GM19035 (cell line): ENCODE measurements around the gene NRIP1.
"Not testable (repeated sequence)": the region's sequence is repeated elsewhere in the genome, so short reads cannot be mapped to it uniquely, and the experiment has no call there.

Experiments
- ATAC-seq: cut with Tn5 transposase; IDR thresholded peaks from one replicate; pipeline ENCODE4 v1.9.1; 2021; ENCODE audit not compliant: unreplicated experiment

Gene NRIP1

DNA sequence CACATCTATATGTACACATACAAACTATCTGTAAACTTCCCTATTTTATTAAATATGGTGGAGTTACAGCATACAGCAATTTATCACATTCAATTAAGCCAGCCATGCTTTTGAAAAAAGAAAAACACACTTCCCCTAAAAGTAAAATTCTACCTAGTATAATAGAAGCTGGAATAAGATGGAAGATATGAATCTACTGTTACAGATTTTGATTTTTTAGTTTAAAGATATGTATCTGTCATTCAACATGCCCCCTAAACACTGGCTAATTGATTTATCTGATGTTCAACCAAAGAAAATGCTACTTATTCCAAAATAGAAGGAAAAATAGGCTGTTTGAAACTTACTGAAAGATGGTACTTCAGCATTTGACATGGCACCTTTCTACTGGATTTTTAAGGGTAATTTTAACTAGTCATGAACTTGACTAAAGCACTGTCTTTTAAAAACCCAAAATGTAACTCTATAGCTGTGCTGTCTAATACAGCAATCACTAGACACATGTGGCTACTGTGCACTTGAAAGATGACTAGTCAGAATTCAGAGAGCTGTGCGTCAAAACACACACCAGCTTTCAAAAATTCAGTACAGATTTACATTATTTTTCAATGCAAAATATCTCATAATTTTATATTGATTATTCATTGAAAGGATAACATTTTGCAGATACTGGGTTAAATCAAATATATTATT is 25.0 kb downstream of the NRIP1 start:
- ATAC-seq = no peak

DNA sequence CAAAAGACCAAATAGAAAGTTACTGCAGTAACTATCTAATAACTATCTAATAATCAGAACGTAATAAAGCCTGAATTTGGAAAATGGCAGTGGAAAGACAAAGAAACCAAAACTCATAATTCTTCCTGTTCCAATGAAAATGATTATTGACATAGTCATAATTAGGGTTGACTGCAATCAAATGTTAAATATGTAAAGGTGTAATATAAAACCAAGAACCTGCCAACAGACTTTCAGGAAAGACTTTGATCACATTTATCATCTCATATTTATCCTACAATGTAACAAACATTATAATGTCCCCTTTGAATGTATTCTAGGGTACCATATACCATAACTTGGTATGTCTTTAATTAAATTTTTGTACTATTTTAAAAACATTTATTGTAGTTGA is 26.9 kb downstream of the NRIP1 start:
- ATAC-seq = no peak

DNA sequence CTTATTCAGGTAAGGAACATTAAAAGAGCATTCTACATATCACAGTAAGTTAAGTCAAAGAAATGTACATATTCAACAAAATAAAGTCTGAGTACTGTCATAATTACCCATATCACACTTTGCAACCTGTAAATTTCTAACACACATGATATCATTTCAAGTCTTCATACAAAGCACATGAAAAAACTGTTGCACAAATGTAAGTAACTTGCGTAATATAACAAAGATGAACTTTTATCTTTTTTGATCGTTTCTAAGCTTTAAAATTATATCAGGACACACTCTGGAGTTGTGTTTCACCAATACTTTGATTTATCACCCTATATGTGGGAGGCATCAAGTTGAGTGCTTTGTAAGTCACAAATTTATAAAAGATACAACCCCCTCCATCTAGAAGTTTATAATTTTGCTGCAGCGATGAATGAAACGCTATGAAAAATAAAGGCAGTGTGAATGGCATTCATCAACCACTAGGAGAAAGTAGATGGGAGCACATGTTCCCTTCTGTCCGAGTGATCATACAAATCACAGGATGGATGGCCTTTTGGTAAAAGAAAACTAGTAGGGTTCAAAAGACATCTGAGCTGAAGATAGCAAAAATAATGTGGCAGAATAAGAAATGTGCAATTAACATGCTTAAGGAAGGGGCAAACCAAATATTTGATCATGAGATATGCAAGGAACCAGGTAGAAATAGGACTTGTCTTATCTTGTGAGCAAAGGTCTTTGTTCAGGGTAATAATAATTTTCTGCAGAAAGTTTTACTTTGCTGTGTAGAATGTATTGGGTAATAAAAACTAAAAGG is 27.5 kb downstream of the NRIP1 start:
- ATAC-seq = no peak

DNA sequence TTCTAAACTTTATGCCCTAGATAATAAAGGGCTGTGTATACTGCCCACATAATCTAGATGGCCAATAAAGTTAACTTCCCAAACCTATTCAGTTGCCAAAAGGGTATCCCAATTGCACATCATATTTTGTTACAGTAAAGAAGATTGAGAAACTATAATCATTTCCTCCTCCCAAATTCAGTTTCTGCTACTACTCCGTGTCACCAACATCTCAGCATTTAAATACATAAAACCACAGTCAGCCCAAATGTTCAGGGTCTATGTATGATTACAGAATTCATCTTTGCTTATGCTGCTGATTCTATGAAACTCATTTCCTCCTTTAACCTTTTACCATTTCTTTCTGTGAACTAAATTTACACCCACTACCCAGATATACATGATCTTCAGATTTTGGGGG is 28.6 kb downstream of the NRIP1 start:
- ATAC-seq = no peak

DNA sequence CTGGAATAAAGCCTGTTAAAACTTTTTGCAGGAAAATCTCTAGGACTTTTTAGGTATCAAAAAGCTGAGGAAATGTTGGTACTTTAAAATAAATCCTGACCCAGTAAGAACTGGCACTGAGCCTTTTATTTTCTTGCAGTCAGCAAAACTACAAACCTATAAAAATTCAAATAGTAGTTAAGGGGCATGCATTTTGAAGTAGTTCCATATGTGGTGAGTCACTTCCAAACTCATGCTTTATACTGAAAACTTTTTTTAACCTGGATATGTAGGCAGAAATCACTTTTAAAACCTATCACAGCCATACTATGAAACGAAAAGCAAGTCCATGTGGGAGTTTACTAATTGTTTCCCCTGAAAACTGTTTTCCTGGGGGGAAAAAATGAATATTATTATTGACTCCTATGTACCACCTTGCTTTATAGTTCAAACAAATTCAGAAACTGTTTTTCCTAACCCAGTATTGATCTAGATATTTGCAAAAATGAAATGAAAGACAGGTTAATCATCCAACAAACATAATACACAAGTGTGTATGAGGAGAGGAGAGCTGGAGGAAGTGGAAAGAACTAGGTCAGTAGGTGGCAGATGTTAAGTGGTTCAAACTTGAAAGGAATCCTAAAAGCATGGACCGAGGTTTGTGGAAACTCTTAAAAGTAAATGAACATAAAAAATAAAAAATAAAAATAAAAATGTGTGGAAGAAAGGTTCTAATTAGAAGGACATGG is 30.5 kb downstream of the NRIP1 start:
- ATAC-seq = no peak

DNA sequence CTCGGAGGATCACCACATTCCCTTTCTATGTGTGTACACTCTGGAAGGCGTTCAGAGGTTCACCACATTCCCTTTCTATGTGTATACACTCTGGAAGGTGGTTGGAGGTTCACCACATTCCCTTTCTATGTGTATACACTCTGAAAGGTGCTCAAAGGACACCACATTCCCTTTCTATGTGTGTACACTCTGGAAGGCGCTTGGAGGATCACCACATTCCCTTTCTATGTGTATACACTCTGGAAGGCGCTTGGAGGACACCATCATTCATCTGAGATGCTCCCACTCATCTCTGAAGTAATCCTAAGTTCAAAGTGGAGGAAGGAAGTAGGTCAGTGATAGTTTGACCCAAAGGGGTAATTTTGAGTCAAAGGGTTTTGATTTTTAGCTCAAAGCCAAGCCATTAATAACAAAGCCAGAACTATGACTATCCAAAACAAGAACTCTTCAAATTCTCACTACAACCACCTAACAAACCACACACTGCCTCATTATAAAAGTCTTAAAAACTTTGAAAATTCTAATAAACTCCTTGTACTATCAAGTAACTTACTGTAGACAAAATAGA is 32.9 kb downstream of the NRIP1 start:
- ATAC-seq = no peak

DNA sequence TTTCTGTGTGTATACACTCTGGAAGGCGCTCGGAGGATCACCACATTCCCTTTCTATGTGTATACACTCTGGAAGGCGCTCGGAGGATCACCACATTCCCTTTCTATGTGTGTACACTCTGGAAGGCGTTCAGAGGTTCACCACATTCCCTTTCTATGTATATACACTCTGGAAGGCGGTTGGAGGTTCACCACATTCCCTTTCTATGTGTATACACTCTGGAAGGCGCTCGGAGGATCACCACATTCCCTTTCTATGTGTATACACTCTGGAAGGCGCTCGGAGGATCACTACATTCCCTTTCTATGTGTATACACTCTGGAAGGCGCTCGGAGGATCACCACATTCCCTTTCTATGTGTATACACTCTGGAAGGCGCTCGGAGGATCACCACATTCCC is 33.4 kb downstream of the NRIP1 start:
- not testable (repeated sequence) for ATAC-seq

DNA sequence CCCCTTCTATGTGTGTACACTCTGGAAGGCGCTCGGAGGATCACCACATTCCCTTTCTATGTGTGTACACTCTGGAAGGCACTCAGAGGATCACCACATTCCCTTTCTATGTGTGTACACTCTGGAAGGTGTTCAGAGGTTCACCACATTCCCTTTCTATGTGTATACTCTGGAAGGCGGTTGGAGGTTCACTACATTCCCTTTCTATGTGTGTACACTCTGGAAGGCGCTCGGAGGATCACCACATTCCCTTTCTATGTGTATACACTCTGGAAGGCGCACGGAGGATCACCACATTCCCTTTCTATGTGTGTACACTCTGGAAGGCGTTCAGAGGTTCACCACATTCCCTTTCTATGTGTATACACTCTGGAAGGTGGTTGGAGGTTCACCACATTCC is 33.9 kb downstream of the NRIP1 start:
- not testable (repeated sequence) for ATAC-seq

DNA sequence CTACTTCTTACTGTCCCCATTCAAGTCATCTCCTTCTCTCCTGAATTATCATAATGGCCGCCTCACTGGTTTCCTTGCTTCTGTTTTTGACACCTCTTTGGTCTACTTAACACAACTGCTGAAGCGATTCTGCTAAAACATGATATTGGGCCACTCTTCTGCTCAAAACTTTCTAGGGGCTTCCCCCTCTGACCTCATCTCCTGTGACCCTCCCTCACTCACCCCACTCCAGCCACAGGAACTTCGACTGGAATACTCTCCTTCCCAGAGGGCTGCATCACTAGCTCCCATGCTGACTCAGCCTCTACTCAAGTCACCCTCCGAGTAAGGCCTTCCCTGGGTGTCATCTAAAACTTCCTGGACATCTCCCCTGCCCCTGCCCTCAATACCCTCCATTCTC is 35.7 kb downstream of the NRIP1 start:
- no peak for ATAC-seq

DNA sequence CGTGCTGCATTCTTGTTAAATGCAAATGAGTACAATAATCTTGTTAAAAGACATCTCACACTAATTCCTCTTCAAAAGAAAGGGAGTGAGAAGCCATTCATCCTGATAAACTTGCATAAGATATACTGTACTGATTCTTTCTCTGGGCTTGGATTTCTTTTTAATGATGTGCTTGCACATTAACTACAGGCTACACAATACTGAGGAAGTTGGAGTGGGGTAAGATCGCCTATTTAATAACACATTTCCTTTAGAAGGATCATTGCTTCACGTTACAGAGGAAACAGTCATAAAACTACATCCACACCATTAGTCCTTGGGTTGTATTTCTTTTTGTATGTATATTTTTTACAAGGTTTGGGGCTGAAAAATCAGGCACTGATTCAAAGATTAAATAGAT is 36.6 kb downstream of the NRIP1 start:
- ATAC-seq = no peak

DNA sequence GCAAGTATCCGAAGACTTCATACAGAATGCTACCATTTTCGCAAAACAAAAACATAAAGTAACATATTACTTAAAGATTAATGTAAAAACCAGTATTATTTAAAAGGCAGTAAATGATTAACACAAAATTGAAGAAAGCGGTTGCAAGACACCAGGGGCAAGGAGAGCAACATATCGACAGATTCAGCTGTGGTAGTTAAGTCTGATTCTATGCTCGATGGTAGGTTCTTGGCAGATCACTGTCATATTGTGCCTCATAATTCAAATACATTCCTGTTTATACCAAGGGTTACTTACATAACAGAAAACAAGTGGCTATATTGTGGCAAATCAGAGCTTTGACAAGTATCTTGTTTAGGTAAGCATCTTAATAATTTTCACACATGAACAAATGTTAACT is 37.7 kb downstream of the NRIP1 start:
- ATAC-seq = no peak

DNA sequence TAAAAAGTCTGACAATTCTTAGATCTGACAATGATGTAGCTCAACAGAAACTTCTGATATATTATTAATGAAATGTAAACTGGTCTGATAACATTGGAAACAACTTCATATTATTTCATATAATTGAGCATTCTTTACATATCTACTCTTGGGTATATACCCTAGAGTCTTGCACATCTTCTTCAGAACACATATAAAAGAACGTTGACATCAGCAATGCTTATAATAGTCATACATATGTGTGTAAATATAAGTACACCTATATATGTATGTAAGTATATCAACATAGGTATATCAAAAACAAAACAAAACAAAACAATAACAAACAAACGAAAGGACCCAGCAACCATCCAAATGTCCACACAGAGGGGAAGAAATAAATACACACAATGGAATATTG is 38.4 kb downstream of the NRIP1 start:
- ATAC-seq = no peak

DNA sequence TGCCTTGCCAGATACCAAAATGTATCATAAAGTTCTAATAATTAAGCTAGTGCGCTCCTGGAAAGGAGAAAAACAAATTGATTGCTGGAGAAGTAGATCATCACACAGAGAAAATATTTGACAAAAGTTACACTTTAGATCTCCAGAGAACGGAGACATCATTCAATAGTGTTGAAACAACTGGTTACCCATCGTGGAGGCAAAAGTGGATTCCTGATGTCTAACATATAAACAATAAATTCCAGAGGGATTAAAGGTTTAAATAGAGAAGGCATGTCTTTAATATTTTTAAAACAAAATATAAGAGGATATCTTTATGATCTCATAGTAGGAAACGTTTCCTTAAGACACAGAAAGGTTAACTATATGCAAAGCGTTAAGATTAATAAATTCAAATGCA is 41.0 kb downstream of the NRIP1 start:
- ATAC-seq = no peak

DNA sequence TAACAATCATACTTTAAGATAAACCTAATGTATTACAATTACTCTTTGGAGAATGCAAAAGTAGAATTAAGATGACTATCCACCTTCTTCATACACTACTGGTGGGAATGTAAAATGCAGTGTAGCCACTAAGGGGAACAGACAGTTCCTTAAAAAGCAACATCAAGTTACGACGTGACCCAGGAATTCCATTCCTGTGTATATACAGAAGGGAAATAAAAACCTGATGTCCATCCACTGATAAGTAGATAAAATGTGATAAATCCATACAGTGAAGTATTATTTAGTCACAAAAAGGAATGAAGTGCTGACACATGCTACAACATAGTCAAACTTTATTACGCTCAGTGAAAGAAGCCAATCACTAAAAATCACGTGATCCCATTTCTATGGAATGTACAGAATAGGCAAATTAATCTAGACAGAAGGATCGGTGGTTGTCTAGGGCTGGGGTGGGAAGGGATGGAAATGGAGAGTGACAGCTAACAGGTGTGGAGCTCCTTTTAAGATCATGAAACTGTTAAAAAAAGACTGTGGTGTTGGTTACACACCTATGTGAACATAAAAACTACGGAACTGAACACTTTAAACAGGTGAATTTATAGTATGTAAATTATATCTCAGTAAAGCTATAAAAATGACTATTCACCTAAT is 42.1 kb downstream of the NRIP1 start:
- ATAC-seq = no peak

DNA sequence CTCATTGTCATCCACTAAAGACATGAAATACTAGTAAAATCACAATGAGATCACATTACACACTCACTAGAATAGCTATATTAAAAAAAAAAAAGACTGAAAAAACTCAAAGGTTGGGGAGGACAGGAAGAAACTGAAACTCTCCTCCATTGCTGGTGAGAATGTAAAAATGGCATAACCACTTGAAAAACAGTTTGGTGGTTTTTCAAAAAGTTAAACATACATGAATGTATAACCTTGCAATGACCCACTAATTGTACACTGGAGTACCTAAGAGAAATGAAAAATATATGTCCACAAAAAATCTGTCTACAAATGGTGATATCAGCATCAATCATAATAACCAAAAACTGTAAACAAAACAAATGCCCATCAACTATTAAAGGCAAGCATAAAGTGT is 44.0 kb downstream of the NRIP1 start:
- no peak for ATAC-seq

DNA sequence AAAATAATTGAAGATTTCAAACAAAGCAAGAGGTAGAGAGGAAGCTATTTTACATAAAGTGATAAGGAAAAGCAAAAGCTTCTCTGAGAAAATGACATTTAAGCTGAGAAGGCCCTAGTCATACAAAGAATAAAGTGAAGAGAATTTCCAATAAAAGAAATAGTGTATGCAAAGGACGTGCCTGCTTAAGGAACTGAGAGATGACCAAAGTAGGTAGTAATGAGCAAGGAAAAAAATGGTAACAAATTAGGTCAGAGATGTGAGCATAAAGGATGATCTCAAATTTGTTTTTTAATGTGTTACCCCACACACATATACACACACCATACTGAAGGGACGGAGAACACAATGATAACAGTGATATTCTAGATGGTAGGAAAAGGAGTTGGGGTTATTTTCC is 46.4 kb downstream of the NRIP1 start:
- no peak for ATAC-seq

DNA sequence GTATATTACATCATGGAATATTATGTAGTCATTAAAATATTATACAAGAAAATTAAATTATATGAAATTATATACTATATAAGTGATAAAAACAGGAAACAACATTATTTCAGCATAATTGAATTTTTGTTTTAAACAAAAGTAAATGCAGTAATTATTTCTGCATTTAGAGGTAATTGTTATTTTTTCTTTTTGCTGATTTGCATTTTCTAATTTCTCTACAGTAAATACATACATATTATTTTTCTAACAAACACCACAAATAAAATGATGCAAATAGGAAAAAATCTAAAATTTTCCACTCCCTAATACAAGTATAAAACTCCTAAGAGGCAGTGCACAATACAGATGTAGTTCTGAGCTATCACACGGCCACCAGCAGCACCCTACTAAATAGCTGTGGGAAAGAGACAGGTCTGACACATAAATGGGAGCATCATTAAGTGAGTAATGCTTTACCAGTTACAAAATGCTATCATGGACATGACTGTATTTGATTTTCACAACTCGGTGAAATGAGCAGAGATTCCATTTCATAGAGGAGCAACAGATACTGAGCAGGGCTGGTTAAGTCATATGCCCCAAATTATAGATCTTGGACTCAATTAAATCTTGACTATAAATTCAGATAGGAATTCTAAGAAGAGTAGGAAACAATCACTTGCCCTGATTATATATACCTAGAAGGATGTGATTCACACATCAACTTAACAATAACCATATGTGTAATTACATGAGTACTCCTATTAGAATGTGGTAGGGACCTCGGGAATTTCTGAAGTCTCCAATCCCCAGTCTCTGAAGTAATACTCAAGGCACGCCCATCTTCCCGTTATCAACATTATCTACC is 49.0 kb downstream of the NRIP1 start:
- no peak for ATAC-seq

DNA sequence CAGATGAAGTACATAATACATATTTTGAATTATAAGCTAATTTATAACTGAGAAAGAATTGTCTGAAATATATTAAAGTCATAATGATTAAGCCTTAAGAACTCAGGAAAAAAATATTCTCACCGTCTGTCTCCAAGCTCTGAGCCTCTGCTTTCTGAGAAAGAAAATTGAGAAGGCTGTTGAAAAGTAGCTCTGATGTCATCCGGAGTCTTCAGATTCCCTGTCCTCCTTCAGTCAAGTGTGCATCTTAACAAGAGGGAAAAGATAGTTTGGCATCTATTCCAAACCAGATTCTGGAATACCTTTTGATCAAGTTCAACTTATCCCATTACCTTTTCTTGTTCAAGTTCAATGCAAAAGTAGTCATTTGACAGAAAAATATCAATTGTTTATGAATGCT is 50.6 kb downstream of the NRIP1 start:
- no peak for ATAC-seq

DNA sequence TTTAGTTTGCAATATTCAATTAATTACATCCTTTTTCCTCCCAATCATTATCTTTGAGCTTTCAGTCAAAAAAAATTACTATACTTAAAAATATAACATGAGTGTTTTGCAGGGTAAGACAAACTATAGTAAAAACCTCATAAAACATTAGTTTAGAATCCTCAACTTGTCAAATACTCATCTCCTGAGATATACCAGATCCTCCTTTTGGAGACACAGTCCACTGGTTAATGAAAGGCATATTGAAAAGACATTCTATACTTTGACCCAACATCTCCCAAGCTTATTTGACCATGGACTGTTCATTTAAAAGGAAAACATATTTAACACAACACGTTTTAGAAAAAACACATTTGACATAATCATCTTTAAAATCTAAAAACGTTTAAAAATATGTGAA is 52.8 kb downstream of the NRIP1 start:
- ATAC-seq = no peak

DNA sequence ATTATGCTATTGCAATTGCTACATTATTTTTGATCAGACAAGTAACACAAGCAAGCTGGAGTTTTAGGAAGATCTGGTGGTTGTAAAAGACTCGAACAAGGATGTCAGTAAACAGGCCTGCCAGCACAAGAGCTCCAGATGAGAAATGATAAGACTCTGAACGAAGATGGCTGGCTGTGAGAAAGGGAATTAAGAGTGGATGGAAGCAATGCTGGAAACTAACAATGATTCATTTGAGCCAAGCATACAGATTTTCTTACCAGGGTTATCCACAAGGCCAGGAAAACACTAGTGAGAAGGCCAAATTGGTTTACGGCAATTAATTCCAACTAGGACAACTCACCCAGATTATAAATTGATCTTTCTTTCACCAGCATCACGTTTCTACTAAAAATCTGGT is 54.2 kb downstream of the NRIP1 start:
- no peak for ATAC-seq
